Central memory CD8-positive, alpha-beta T cell (primary cell): Measurements from ENCODE around the gene FBXO40.

Source experiments
- ATAC-seq: fragments of 150-1000 bp; cut with Tn5 transposase; replicated peaks from 2 replicates; pipeline ENCODE4 v1.10.0; 2022; ENCODE audit warnings: mild to moderate bottlenecking, moderate FRiP score, moderate number of reproducible peaks; ENCODE audit not compliant: poor library complexity, severe bottlenecking; ENCODE audit errors: extremely low read depth
- DNase-seq, 2 donors: peaks; one replicate each; pipeline ENCODE4 v3.0.0; 2021; ENCODE audit warnings: low spot score in 2 of 2
- H3K27ac Mint-ChIP-seq: one replicate; pipeline ENCODE4 v1.8.0; 2022; ENCODE audit warnings: low read depth, mild to moderate bottlenecking, moderate library complexity, mixed read lengths
- H3K27me3 Mint-ChIP-seq: one replicate; pipeline ENCODE4 v1.8.0; 2022; ENCODE audit warnings: mixed read lengths
- H3K36me3 Mint-ChIP-seq: one replicate; pipeline ENCODE4 v1.8.0; 2022; ENCODE audit warnings: mild to moderate bottlenecking, moderate library complexity, mixed read lengths; ENCODE audit not compliant: insufficient read depth
- H3K4me1 Mint-ChIP-seq: one replicate; pipeline ENCODE4 v1.8.0; 2022; ENCODE audit warnings: mixed read lengths
- H3K4me3 Mint-ChIP-seq: one replicate; pipeline ENCODE4 v1.8.0; 2022; ENCODE audit warnings: mild to moderate bottlenecking, moderate library complexity, mixed read lengths
- H3K9me3 Mint-ChIP-seq: one replicate; pipeline ENCODE4 v1.8.0; 2022; ENCODE audit warnings: mixed read lengths

The FBXO40 gene

DNA sequence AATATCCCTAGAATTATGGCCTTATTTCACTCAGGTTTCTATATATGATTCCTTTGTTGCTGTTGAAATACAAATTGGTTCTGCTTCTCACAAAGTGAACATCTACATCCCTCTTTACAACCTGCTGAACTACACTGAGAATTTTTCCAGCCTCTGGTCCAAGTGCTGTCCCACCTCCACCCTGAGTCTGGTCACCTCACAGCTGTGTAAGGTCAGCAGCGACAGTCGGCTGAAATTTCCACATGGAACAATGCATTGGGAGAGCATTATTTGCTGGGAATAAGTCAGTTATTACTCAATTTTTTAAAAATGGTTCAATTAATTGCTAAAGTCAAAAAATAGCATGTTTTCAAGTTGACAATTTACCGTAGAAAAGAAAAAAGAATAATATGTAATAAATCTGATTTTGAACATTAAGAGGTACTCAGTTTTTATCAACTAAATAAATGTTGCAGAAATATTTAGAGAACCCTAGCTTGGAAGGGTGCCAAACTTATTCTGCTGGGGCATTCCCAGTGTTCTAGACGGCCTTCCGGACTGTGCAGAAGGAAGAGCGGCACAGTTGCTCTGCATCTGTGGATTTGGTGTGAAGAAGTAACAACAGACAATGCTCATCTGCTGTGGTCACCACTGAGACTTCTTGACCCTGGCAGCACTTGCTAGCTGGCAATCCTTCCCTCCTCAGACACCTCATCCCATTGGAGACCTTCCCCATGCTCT, 65.7 kb downstream of the FBXO40 start:
- DNase-seq = no peak
- Mint-ChIP-seq H3K27ac (peak overlapping the region; percentile 99), H3K36me3 (peaks cover 52% of the 10 kb centered on the region), H3K27me3 (no peaks in the 10 kb centered on the region), H3K4me1 (peaks cover 69% of the 10 kb centered on the region), H3K4me3 (peak overlapping the region; percentile 85), H3K9me3 (peaks cover 5% of the 10 kb centered on the region)
- no peak for ATAC-seq

DNA sequence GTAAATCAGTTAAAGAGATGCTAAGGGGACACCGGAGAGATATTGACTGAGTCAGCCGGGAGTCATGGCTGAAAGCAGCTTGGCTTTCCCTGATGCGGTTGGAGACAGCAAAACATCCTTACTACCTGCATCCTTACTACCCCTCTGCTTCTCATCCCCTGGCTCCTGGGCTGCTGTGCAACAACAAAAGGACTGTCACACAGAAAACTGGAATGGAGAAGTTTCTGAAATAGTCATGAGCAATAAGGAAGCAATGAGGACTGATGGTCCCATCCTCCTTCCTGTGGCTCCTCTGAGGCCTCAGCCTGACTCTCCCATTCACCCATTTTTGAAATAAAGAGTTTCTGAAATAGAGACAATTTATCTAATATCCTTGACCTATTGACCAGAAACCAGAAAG, 66.4 kb downstream of the FBXO40 start:
- H3K27ac Mint-ChIP-seq = peak overlapping the region; percentile 99
- peaks cover 49% of the 10 kb centered on the region for H3K36me3 Mint-ChIP-seq
- H3K4me3 Mint-ChIP-seq = peak overlapping the region; percentile 85
- H3K9me3 Mint-ChIP-seq = peaks cover 5% of the 10 kb centered on the region
- DNase-seq (no peak), ATAC-seq (no peak)
- peaks cover 62% of the 10 kb centered on the region for H3K4me1 Mint-ChIP-seq
- no peaks in the 10 kb centered on the region for H3K27me3 Mint-ChIP-seq

DNA sequence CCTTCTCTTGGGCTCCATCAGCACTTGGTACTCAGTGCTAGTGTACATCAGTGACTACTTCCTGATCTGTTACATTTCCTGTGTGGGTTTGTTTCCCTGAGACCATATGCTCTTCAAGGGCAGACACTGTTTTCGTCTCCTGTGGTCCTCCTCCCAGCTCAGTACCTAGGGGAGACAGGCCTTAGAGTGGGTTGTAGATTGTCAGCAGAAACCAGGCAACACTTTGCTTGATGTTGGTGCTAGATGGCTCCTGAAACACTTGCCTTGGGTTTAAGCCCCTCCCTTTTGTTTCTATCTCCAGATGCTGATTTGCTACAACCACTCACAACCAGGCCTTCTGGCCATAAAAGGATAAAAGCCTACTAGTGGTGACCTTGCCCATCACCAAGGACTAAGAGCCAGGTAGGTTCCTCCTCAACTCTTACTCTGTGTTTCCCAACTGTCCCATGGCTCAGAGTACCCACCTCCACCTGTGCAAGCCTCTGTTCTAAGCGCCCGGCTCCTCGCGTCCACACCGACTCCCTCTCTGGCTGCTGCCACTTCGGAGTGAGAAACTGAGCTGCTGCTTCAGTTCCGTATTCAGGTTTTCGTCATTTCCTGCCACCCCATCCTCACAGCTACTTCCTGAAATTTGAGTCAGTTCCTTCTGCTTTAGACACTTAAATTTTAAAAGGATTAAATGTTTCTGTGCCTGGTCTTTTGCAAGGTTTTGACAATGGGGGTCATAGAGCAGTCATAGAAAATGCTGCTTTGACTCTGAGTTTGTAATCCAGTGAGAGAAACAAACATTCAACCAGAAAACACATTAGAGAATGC, 67.4 kb downstream of the FBXO40 start, which contains the start of gene HCLS1:
TSS of gene HCLS1 (minus strand) at position 548 of the 816 bp plus-strand sequence. CDS start 2,556 bp downstream, outside the sequence.
- no peaks in the 10 kb centered on the region for H3K27me3 Mint-ChIP-seq
- ATAC-seq (peak; percentile 86), DNase-seq (peak; percentile 58 to 66)
- H3K9me3 Mint-ChIP-seq = peaks cover 5% of the 10 kb centered on the region
- peaks cover 48% of the 10 kb centered on the region for H3K36me3 Mint-ChIP-seq
- H3K4me3 Mint-ChIP-seq = peak within 1 kb of the TSS; percentile 85
- H3K4me1 Mint-ChIP-seq = peaks cover 57% of the 10 kb centered on the region
- peak within 1 kb of the TSS; percentile 99 for H3K27ac Mint-ChIP-seq

DNA sequence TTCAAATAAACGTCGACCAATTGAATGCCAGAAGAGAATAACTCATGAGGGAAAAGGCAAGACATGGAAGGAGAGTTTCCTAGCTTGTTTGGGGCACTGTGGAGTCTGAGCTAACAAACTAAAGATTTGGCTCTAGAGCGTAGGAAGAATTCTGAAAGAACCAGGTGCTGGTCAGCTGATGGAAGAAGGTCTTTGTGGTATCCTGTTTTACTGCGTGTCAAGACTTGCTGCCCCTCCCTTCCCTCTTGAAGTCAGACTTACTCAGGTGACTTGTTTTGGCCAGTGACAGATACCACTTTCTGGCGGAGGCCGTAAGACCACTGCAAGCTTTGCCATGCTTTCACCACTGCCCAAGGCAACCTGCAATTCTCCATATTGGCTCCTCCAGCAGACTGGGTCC, 68.2 kb downstream of the FBXO40 start:
- H3K36me3 Mint-ChIP-seq = peaks cover 46% of the 10 kb centered on the region
- peaks cover 5% of the 10 kb centered on the region for H3K9me3 Mint-ChIP-seq
- H3K27me3 Mint-ChIP-seq = no peaks in the 10 kb centered on the region
- no peak overlapping the region for H3K4me3 Mint-ChIP-seq
- DNase-seq (no peak), ATAC-seq (no peak)
- peaks cover 51% of the 10 kb centered on the region for H3K4me1 Mint-ChIP-seq
- peak overlapping the region; percentile 99 for H3K27ac Mint-ChIP-seq

DNA sequence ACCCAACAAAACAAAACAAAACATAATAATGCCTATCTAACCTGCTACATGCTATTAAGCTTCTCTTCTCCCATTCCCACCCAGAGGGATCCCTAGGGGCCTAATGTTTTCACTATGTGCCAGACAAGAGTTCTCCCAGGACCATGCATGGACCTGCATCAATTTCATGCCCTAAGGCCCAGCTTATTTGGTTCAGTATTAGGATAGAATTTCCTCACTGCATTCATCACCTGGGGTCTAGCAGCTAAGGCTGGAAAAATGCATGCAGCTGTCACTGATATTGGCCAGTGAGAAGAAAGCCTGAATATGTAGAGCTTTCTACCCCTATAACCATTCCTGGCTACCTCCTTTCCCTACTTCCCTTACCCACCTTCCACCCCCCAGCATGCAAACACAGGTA, 69.6 kb downstream of the FBXO40 start:
- H3K27ac Mint-ChIP-seq = no peak overlapping the region
- peaks cover 46% of the 10 kb centered on the region for H3K36me3 Mint-ChIP-seq

DNA sequence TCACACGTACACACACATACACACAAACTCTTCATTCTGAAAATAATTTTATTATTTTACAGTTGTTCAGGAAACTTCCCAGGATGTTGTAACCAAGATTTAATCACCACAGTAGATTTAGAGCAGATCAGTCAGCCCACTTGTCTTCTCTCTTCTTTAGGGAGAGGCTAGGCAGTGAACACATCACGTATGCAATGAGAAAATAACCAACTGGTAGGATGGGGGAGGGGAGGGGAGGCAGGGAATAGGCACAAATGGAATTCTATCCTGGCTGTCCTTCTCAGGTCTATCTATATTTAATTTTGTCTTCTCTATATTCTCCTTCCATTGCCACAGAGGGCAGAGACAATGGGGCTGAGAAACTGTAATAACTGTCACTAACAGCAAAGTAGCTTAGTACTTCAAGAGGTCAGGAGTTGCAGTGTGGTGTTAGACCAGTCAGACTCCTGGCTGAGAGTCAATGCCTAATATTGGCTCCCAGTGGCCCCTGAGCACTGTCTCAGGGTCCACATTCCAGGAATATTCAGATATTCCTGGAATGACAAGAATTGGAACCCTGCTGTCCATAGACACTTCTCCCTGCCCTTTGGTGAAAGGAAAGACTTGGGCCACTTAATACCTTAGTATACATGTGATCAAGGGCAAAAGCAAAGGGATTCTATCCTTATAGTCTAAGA, 70.1 kb downstream of the FBXO40 start:
- Mint-ChIP-seq H3K4me1 (peaks cover 32% of the 10 kb centered on the region), H3K9me3 (peaks cover 5% of the 10 kb centered on the region), H3K27ac (no peak overlapping the region), H3K36me3 (peaks cover 45% of the 10 kb centered on the region), H3K27me3 (no peaks in the 10 kb centered on the region), H3K4me3 (no peak overlapping the region)
- DNase-seq (no peak), ATAC-seq (no peak)

More for the DNA sequence above, 69.6 kb downstream of the FBXO40 start:
- Mint-ChIP-seq H3K4me3 (no peak overlapping the region), H3K27me3 (no peaks in the 10 kb centered on the region), H3K4me1 (peaks cover 38% of the 10 kb centered on the region), H3K9me3 (peaks cover 5% of the 10 kb centered on the region)
- ATAC-seq (no peak), DNase-seq (no peak)

DNA sequence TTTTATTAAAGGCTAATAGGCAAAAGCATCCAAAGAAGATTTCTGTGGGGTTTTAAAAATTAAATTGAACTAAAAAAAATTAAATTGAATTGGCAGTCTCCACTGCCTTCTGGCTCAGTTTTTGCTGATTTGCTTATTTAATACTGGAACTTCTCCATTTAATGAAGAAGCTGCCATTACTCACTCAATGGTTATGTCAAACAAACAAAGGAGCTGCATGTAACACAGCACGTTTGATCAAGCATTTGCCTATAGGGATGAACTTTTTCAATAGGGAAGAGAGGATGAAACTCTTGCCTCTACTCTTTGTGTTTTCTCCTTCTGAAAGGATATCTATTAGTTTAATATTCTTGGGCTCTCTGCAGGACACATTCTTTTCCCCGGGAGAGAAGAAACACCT, 72.3 kb downstream of the FBXO40 start:
- no peak for DNase-seq
- Mint-ChIP-seq H3K36me3 (peaks cover 41% of the 10 kb centered on the region), H3K4me3 (no peak overlapping the region), H3K9me3 (peaks cover 5% of the 10 kb centered on the region), H3K27ac (no peak overlapping the region), H3K4me1 (peaks cover 10% of the 10 kb centered on the region), H3K27me3 (no peaks in the 10 kb centered on the region)
- no peak for ATAC-seq

DNA sequence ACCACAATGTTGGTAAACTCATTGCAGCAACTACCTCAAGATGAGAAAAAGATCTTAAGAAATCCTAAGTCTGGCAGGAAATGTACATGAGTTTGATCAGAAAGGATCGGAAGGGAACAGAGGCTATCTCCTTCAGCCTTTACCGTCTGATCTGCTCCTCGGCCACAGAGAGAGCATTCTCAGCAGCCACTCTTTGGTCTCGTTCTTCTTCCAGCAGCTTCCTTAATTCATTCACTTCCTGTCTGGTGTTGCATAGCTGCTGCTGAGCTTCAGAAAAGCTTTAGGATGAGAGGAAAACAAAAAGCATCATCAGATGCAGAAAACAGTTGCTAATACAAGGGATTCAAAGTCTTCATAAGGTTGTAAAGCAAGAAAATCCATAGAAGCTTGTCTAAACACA, 74.2 kb downstream of the FBXO40 start:
- ATAC-seq (no peak), DNase-seq (no peak)
- H3K9me3 Mint-ChIP-seq = no peaks in the 10 kb centered on the region
- peaks cover 39% of the 10 kb centered on the region for H3K36me3 Mint-ChIP-seq
- H3K27me3 Mint-ChIP-seq = no peaks in the 10 kb centered on the region
- no peaks in the 10 kb centered on the region for H3K4me1 Mint-ChIP-seq
- H3K27ac Mint-ChIP-seq = no peak overlapping the region
- no peak overlapping the region for H3K4me3 Mint-ChIP-seq

DNA sequence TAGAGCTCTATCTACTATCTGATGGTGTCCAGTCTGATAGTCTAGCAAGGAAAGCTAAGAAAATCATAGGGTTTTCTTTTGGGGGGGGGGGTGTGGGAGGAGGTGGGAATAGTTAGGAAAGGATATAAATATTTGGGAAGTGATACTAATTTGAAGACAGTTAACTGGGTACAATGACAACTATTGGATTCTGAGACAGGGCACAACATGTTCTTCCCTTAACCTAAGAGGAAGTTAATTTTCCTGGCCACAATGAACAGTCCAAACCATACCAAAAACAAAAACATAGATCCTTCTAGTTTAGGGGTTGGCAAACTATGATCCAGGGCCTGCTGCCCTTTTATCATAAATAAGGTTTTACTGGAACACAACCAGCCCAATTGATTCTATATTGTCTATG, 77.5 kb downstream of the FBXO40 start:
- DNase-seq (no peak), ATAC-seq (no peak)
- Mint-ChIP-seq H3K4me1 (no peaks in the 10 kb centered on the region), H3K36me3 (peaks cover 49% of the 10 kb centered on the region), H3K9me3 (no peaks in the 10 kb centered on the region), H3K27me3 (no peaks in the 10 kb centered on the region), H3K4me3 (no peak overlapping the region), H3K27ac (no peak overlapping the region)

DNA sequence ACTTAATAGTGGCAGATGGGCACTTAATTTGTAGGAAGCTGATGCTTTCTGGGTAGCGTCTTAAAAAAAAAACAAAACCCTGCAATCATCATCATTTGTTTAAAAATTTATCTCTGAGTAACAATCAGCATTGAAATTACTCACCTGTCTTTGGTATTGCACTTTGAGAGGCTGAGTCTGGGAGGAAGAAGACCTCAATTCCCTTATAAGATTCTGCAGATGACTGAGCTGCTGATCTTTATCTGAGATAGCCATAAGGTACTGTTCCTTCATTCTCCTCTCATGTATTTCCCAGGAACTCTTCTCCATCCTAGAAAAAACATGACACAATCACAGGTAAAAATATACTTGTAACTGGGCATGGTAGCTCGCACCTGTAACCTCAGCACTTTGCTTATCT, 84.0 kb downstream of the FBXO40 start:
- Mint-ChIP-seq H3K27ac (no peak overlapping the region), H3K4me3 (no peak overlapping the region), H3K4me1 (no peaks in the 10 kb centered on the region), H3K27me3 (no peaks in the 10 kb centered on the region), H3K36me3 (peaks cover 54% of the 10 kb centered on the region), H3K9me3 (no peaks in the 10 kb centered on the region)
- DNase-seq (no peak), ATAC-seq (no peak)
